Measurements from ENCODE around the gene C1orf122.

Gene C1orf122

GRCh38 chr1:37845049-37845646 lies 37.6 kb downstream of the C1orf122 start:
- DNase-seq (ENCODE audit: low spot score): no peak

- DNase-seq (ENCODE audit: low spot score): no peak
Observed at GRCh38 chr1:37845786-37846185, 38.2 kb downstream of the C1orf122 start.

DNA sequence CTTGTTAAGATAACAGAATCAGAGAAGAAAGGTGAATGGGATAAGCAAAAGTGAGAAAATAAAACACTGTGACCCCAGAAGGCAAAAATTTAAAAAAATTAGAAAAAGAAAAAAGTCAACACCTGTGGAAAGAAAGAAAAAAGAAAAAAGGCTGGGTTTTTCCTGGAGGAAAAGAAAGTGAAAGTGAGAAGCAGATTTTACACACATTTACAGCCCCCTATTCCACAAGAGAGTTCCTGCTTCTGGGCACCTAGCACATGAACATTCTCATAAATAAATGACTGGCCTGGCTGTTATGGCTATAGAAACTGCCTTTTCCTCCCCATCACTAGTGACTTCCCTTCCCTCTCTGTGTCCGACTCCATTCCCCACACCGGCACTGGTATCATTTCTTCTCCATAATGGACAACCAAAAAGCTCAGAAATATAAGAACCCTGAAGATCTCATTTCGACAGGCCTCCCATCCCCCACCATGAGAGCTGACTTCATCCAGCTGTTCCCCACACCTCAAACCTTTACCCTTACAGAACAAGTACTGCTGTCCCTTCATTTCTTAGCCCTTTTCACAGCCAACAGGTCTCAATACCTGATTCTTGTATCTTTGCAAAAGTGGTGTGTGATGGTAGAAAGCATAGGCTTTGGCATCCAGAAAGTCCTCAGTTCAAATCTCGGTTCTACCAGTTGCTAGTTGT lies 39.2 kb downstream of the C1orf122 start:
- no peak for DNase-seq (ENCODE audit: low spot score)

- DNase-seq (ENCODE audit: low spot score): no peak
Observed at GRCh38 chr1:37849480-37849879, 41.9 kb downstream of the C1orf122 start.

DNA sequence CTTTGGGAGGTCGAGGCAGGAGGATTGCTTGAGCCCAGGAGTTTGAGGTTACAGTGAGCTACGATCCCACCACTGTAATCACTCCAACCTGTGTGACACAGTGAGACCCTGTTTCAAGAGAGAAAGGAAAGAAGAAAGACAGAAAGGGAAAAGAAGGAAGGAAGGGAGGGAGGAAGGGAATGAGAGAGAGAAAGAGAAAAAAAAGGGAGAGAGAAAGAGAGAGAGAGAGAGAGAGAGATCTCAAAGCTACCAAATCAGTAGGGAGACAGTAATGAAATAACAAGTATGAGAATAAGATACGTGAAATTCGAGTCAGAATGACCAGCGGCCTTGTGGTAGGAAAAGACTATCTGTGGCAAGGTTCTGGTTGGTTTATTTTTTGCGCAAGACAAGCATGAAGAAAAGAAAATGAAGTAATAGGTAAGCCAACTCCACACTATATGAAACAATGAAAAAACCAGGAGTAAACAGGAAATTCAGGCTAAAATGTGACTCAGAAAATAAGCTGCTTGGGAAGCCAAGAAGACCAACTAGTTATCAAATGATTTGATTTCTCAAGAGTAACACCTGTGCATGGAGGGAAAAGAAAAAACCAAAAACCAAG lies 42.9 kb downstream of the C1orf122 start:
- no peak for DNase-seq (ENCODE audit: low spot score)

DNA sequence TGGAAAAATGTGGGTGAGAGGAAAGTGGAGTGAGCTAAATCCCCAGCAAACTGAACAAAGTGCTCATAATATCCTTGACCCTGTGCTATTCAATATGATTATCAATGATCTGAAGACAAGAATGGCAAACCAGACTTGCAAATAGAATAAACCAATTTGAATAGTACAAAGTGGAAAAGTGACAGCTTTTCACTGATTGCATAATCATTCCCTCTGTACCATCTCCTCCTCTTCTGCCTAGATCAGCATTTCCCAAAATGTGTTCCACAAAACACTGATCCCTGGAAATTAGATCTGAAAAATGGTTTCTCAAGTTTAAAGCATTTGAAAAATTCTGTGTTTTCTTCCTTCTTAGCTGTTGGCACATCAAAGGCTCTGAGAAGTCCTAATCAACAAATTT lies 43.7 kb downstream of the C1orf122 start:
- DNase-seq (ENCODE audit: low spot score): no peak

DNA sequence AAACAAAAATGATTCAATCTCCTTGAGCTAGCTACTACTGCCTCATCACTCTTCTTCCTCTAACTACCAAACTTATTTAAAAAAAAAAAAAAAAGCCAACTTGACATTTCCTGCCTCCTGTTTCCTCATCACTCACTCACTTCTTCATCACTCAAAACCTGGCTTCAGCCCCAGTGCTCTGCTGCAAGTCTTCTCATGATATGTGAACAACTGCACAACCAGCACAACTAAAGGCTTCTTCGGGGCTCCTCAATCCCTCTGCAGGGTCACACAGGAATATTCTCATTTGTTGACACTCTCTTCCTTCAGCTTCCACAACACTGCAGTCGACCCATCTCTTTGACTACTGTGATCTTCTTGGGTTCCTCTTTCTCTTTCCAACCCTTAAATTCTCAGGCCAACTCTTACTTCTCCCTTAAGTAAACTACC lies 44.2 kb downstream of the C1orf122 start:
- peak; percentile 19 for DNase-seq (ENCODE audit: low spot score)

- no peak for DNase-seq (ENCODE audit: low spot score)
Observed at GRCh38 chr1:37853157-37853556, 45.6 kb downstream of the C1orf122 start.

GRCh38 chr1:37854406-37854805 lies 46.8 kb downstream of the C1orf122 start:
- DNase-seq (ENCODE audit: low spot score): no peak
